Neural cell (in vitro differentiated cells): Measurements from ENCODE around the gene ATP5PO.

Experiments
- CTCF ChIP-seq: fragments of 450-650 bp; IDR thresholded peaks from 2 replicates; pipeline ENCODE4 v1.5.1; 2014; ENCODE audit warnings: antibody characterized with exemption, mild to moderate bottlenecking, moderate library complexity; ENCODE audit not compliant: poor library complexity, severe bottlenecking
- EZH2 ChIP-seq: fragments of 200-600, 300-800 bp; shearing (Covaris generic), sonication (generic); IDR thresholded peaks from 2 replicates; pipeline ENCODE4 v1.6.1; 2014; ENCODE audit warnings: antibody characterized with exemption, low read length, borderline replicate concordance, mild to moderate bottlenecking; ENCODE audit not compliant: insufficient read depth, poor library complexity, severe bottlenecking
- REST ChIP-seq: IDR thresholded peaks from 2 replicates; pipeline ENCODE4 v1.6.1; 2012; ENCODE audit warnings: borderline replicate concordance
- SMC3 ChIP-seq: fragments of 450-650 bp; conservative IDR thresholded peaks from 2 replicates; pipeline ENCODE4 v1.6.1; 2014; ENCODE audit warnings: antibody characterized with exemption, mild to moderate bottlenecking, moderate library complexity; ENCODE audit not compliant: poor library complexity

- TF ChIP-seq CTCF (no peak), EZH2 (no peak), REST (no peak), SMC3 (no peak)
Observed at GRCh38 chr21:33939226-33939625, 23.6 kb upstream of the ATP5PO start.
